Endothelial cell of umbilical vein (primary cell): ENCODE measurements around the gene CAPS. TPM values are rescaled to one million over a fixed set of nuclear protein-coding genes. Genes with fewer than 3 reads are reported as not detected.

Experiments used
- BruUV-seq: library from RNA; stranded (reverse); fragments of 400-500 nt; replicated peaks from 2 replicates; lab custom pipeline; 2021; lab: Mats Ljungman, UMichigan
- CTCF ChIA-PET: fragments of 300-600, 350-600 bp; sonication (Branson Sonifier 250); formaldehyde crosslinking; loops from one replicate; lab custom pipeline; 2021; ENCODE audit warnings: antibody characterized with exemption, inconsistent platforms; lab: Charles Lee
- POLR2A ChIA-PET: fragments of 300-600, 350-600 bp; sonication (Branson Sonifier 250); formaldehyde crosslinking; loops from one replicate; lab custom pipeline; 2021; ENCODE audit warnings: antibody characterized with exemption, inconsistent platforms; lab: Charles Lee
- DNase-seq: peaks from one replicate; pipeline ENCODE4 v3.0.0-alpha.2; 2011; ENCODE audit warnings: low read depth, low spot score
- FAIRE-seq: peaks from 2 replicates; lab custom pipeline; 2011; peaks lifted over from hg19 to GRCh38; lab: Jason Lieb, UNC
- H2AFZ ChIP-seq: 2 replicates; pipeline ENCODE4 v1.6.0; 2012; ENCODE audit warnings: low read depth, low read length, control low read depth, inconsistent platforms
- H3K27ac ChIP-seq: 2 replicates; pipeline ENCODE4 v1.5.1; 2011; ENCODE audit warnings: low read depth, mild to moderate bottlenecking, control low read depth, low read length, moderate library complexity; ENCODE audit not compliant: insufficient read depth
- H3K27me3 ChIP-seq, 2 experiments: 2 replicates each; pipeline versions ENCODE4 v1.6.0 to v1.6.1; 2011; ENCODE audit warnings: low read length in 2 of 2, mixed read lengths in 1 of 2; ENCODE audit not compliant: control insufficient read depth in 2 of 2, insufficient read depth in 2 of 2
- H3K36me3 ChIP-seq, 2 experiments: 2 replicates in 1 of 2; 3 replicates in 1 of 2; pipeline ENCODE4 v1.5.1; 2011; ENCODE audit warnings: low read length in 2 of 2, mild to moderate bottlenecking in 1 of 2, moderate library complexity in 1 of 2; ENCODE audit not compliant: control insufficient read depth in 2 of 2, insufficient read depth in 2 of 2; ENCODE audit errors: extremely low read depth in 1 of 2
- H3K4me1 ChIP-seq: 3 replicates; pipeline ENCODE4 v1.5.1; 2011; ENCODE audit warnings: mild to moderate bottlenecking, low read length; ENCODE audit not compliant: control insufficient read depth, insufficient read depth; ENCODE audit errors: extremely low read depth
- H3K4me2 ChIP-seq: 2 replicates; pipeline ENCODE4 v1.6.1; 2011; ENCODE audit warnings: low read length, control low read depth, mixed read lengths; ENCODE audit not compliant: insufficient read depth
- H3K4me3 ChIP-seq, 3 experiments: fragments of 200-600 bp in 1 of 3; sonication (generic), shearing (Covaris generic) in 1 of 3; replicated peaks in 1 of 3; 2 replicates each; pipeline ENCODE4 v1.5.1; 2011 to 2016; ENCODE audit warnings: control low read depth in 3 of 3, low read length in 3 of 3, mild to moderate bottlenecking in 2 of 3, inconsistent platforms in 1 of 3, low read depth in 1 of 3, moderate library complexity in 1 of 3; ENCODE audit not compliant: insufficient read depth in 1 of 3
- H3K79me2 ChIP-seq: 2 replicates; pipeline ENCODE4 v1.6.0; 2012; ENCODE audit warnings: low read length, inconsistent platforms; ENCODE audit not compliant: control insufficient read depth, insufficient read depth
- H3K9ac ChIP-seq: replicated peaks from 2 replicates; pipeline ENCODE3; 2011; ENCODE audit warnings: low read length, control low read depth; ENCODE audit not compliant: insufficient read depth; ENCODE audit errors: extremely low read depth
- H3K9me1 ChIP-seq: replicated peaks from 3 replicates; pipeline ENCODE4 v1.6.0; 2011; ENCODE audit warnings: mild to moderate bottlenecking, low read length; ENCODE audit not compliant: control insufficient read depth, insufficient read depth; ENCODE audit errors: extremely low read depth
- H3K9me3 ChIP-seq: replicated peaks from 2 replicates; pipeline ENCODE4 v1.5.1; 2012; ENCODE audit warnings: low read length, inconsistent platforms; ENCODE audit not compliant: control insufficient read depth, insufficient read depth
- H4K20me1 ChIP-seq: replicated peaks from 2 replicates; pipeline ENCODE3; 2011; ENCODE audit warnings: mild to moderate bottlenecking, low read length; ENCODE audit not compliant: control insufficient read depth, insufficient read depth; ENCODE audit errors: extremely low read depth
- EZH2 ChIP-seq: IDR thresholded peaks from 2 replicates; pipeline ENCODE4 v1.6.1; 2012; ENCODE audit warnings: borderline replicate concordance, low read depth, mild to moderate bottlenecking, moderate library complexity, low read length, inconsistent platforms; ENCODE audit not compliant: severe bottlenecking
- FOS ChIP-seq: IDR thresholded peaks from 2 replicates; pipeline ENCODE4 v1.6.1; 2011; ENCODE audit warnings: mild to moderate bottlenecking, low read length, moderate library complexity, borderline replicate concordance; ENCODE audit not compliant: insufficient read depth
- GATA2 ChIP-seq: IDR thresholded peaks from 2 replicates; pipeline ENCODE4 v1.7.0; 2011; ENCODE audit warnings: low read depth, mild to moderate bottlenecking, moderate library complexity, mixed read lengths, low read length; ENCODE audit not compliant: insufficient read length, insufficient read depth
- JUN ChIP-seq: IDR thresholded peaks from 2 replicates; pipeline ENCODE4 v1.6.1; 2011; ENCODE audit warnings: borderline replicate concordance, low read depth; ENCODE audit not compliant: insufficient read length, insufficient read depth
- POLR2AphosphoS5 ChIP-seq: IDR thresholded peaks from 2 replicates; pipeline ENCODE4 v1.6.1; 2012; ENCODE audit warnings: low read depth, mild to moderate bottlenecking, control low read depth, low read length, moderate library complexity; ENCODE audit not compliant: insufficient read depth
- dilution Hi-C: fragments of 300-500 bp; cut with MboI; formaldehyde crosslinking; loops from one replicate; pipeline ENCODE4 v1.15.0; 2019; ENCODE audit warnings: low sequenced_read_pairs; ENCODE audit not compliant: extremely low pct_ligation_motif_present
- intact Hi-C: fragments of 100-400 bp; cut with micrococcal nuclease; formaldehyde crosslinking; loops from one replicate; pipeline ENCODE4 v1.10.0; 2022
- polyA plus RNA-seq, 4 experiments: library from polyadenylated mRNA; depleted of rRNA in 3 of 4; stranded (reverse) in 3 of 4; unstranded in 1 of 4; fragments of >200 nt; gene quantifications; 2 replicates each; pipeline versions ENCODE4 v1.2.1 to v1.2.3, GENCODE V29; 2011 to 2012; ENCODE audit warnings: missing spikeins in 1 of 4
- total RNA-seq: library from RNA; stranded (reverse); gene quantifications from 2 replicates; pipeline ENCODE4 v1.2.3, GENCODE V29; 2021
- TF ChIP-seq, protein P1 (sequence below), 2 donors: IDR thresholded peaks; 1 replicate in 1 of 2; 2 replicates in 1 of 2; pipeline ENCODE4 v1.5.1; 2011; ENCODE audit warnings: low read length in 2 of 2, mild to moderate bottlenecking in 2 of 2, moderate library complexity in 2 of 2, control low read depth in 1 of 2, inconsistent platforms in 1 of 2, low read depth in 1 of 2; ENCODE audit not compliant: insufficient read depth in 1 of 2; ENCODE audit errors: extremely low read depth in 1 of 2

CAPS gene
- total and polyA plus RNA-seq, 2 donors (not counting 3 experiments of a cell fraction or from before 2014, with no cell fraction given), result 6.9 to 8.9 TPM

DNA sequence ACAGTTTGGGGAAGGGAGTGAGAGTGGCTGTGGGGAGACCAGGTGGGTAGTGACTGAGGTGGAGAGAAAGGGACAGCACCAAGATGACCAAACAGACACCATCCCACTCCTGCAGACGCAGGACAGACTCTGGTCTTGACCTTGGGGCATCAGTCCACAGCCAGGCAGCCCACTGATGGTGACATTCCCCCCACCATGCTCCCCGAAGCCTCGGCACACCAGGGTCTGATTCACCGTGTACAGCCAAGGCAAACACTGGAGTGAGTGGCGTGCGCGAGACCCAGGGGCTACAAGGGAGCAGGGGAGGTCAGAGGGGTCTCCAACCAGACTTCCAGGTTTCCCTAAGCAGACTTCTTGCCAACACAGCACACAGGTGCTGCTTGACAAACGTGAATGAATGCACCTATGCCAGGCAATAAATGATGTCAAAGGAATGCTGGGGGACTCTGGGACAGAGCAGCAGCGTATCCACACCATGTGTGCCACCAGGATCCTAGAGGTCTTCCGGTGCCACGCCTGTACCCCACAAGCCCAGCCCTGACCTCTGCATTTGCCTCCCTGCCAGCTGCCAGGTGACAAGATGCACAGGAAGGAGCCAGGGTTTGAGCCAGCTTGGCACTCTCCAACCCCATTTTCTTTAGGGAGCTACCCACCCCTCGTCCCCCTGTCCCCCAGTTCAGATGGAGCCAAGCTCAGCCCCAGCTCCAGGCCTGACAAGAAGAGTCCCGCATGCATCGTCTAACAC, 45.4 kb downstream of the CAPS start:
- H3K36me3 ChIP-seq, result peaks cover 0 to 3% of the 10 kb centered on the region in 2 experiments
- no peak overlapping the region for H3K9ac ChIP-seq
- no peak overlapping the region for H3K27ac ChIP-seq
- peaks cover 22% of the 10 kb centered on the region for H3K4me1 ChIP-seq
- dilution Hi-C loops, result no loop called here
- no peaks in the 10 kb centered on the region for H4K20me1 ChIP-seq
- no peak overlapping the region for H3K4me3 ChIP-seq
- no peak for FAIRE-seq
- no peak overlapping the region for H3K4me2 ChIP-seq
- intact Hi-C loops, result loop anchor here (5.0 kb wide), 1 partner anchor 57 kb away; the partner anchor contains the start of genes NDUFA11 and VMAC
- H3K27me3 ChIP-seq, result no peaks in the 10 kb centered on the region
- TF ChIP-seq GATA2, result no peak
- no peak for TF ChIP-seq JUN
- TF ChIP-seq EZH2, result no peak
- TF ChIP-seq, protein P1, sequence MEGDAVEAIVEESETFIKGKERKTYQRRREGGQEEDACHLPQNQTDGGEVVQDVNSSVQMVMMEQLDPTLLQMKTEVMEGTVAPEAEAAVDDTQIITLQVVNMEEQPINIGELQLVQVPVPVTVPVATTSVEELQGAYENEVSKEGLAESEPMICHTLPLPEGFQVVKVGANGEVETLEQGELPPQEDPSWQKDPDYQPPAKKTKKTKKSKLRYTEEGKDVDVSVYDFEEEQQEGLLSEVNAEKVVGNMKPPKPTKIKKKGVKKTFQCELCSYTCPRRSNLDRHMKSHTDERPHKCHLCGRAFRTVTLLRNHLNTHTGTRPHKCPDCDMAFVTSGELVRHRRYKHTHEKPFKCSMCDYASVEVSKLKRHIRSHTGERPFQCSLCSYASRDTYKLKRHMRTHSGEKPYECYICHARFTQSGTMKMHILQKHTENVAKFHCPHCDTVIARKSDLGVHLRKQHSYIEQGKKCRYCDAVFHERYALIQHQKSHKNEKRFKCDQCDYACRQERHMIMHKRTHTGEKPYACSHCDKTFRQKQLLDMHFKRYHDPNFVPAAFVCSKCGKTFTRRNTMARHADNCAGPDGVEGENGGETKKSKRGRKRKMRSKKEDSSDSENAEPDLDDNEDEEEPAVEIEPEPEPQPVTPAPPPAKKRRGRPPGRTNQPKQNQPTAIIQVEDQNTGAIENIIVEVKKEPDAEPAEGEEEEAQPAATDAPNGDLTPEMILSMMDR (IDR thresholded peaks at IDR 0.05; ENCODE audit: extremely low read depth in 1 of 2, insufficient read depth in 1 of 2, low read depth in 1 of 2, low read length in 2 of 2), result no peak
- TF ChIP-seq FOS, result no peak
- no peak for TF ChIP-seq POLR2AphosphoS5
- no peak for DNase-seq
- H3K9me1 ChIP-seq, result no peaks in the 10 kb centered on the region
- H3K79me2 ChIP-seq, result peaks cover 95% of the 10 kb centered on the region
- no peaks in the 10 kb centered on the region for H3K9me3 ChIP-seq
- no peak overlapping the region for H2AFZ ChIP-seq
- no TSS peak for BruUV-seq
- CTCF ChIA-PET, result interaction anchor here (1.2 to 1.7 kb wide), 3 partner anchors 9 to 156 kb away, joined by 3 to 9 read pairs (median 3); no protein-coding TSS in a partner anchor
- POLR2A ChIA-PET, result no interaction called here
